Activated T-cell treated with anti-CD3 and anti-CD28 coated beads, Interleukin-2, amount 50 U/mL, for 1 hour (primary cell): ENCODE measurements around the gene PDYN.
"Not testable (repeated sequence)": the region's sequence is repeated elsewhere in the genome, so short reads cannot be mapped to it uniquely, and the experiment has no call there.

Experiments
- DNase-seq: peaks from one replicate; pipeline ENCODE4 v3.0.0-alpha.2; 2020

The PDYN gene

DNA sequence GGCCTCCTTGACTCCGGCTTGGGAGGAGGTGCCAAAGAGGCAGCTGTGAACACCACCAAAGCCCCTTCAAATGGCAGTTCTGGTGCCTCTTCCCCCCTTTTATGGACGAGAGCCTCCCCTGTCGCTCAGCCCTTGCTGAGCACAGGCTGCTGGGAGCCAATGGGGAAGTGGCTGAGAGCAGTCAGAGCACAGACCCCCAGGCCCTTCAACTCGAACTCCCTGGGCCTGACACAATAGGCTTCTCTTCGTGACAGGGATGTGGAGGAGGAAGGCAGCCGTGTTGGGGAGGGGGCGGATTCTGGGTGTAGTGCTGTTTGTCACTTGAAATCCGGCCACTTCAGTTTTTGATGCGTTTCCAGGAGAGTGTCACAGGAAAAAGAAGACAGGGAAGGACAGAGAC lies at the start of gene PDYN:
PDYN (minus strand) TSS at position 73 of the 400 bp plus-strand sequence. CDS start 10,974 bp downstream, outside the sequence.
- DNase-seq: no peak

DNA sequence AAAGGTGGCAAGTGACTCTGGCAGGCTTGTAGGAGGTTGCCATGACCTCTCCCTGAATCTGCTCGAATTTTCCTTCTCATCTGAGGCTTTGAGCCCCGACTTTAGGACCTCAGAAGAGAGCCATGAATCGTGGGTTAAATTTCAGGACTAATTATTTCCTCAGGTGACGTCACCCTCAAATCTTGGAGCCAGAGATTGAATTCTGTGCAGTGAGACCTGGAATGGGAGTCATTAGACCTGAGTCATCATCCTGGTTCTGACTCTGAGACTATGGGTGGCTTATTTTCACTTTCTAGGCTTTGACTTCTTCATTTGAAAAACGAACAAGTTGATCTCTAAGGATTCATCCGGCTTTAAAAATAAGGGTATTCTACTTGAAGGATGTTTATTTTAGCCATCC lies 48.5 kb upstream of the PDYN start:
- DNase-seq: no peak

DNA sequence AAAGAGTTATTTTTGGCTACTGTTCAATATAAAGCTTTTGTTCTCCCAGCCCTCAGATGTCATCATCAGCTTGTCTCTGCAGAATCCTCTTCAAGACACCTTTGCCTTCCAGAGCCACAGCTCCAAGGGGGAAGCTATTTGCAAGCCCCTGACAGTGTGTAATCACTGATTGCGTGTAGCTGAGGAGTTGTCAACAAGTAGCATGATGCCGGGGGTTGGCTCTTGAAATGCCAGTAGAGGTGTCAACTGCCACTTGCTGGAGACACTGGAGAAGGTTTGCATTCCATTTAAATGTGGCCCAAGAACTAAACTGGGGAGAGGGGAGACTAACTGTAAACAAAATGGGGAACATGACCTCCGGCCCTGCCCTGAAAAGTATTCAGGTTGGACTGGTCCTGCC lies 44.3 kb upstream of the PDYN start:
- DNase-seq: no peak

DNA sequence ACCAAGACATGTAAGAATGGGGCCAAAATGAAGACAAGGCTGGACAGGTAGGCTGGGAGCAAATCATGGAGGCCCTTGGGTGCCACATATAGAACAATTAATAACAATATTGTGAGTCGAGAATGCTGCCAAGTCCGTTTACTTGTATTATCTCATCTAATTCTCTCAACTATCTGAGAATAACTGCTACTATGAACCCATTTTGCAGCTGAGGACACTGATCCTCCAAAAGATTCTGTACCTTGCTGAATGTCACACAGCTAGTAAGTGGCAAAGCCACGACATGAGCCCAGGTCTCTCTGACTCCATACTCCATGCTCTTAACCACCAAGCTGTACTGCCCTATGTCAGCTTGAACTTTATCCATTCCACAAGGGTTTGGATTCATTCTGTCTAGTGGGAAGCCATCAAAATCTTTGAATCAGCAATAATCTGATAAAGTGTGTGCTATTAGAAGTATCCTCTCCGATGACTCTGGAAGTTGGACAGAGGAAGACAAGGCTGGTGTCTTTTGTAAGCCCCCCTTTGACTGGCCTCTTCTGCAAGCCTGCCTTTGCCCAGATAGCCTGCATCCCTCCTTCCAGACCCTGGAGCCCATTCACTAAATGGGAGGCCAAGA lies 43.5 kb upstream of the PDYN start:
- DNase-seq: no peak

DNA sequence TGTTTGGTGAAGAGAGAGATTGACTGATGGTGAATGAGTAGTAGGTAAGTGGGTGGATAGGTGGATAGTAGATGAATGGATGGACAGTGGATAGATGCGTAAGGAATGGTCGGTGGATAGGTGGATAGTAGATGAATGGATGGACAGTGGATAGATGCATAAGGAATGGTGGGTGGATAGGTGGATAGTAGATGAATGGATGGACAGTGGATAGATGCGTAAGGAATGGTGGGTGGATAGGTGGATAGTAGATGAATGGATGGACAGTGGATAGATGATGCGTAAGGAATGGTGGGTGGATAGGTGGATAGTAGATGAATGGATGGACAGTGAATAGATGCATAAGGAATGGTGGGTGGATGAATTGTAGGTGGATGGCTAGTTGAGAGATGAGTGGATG lies 42.5 kb upstream of the PDYN start:
- DNase-seq: not testable (repeated sequence)

DNA sequence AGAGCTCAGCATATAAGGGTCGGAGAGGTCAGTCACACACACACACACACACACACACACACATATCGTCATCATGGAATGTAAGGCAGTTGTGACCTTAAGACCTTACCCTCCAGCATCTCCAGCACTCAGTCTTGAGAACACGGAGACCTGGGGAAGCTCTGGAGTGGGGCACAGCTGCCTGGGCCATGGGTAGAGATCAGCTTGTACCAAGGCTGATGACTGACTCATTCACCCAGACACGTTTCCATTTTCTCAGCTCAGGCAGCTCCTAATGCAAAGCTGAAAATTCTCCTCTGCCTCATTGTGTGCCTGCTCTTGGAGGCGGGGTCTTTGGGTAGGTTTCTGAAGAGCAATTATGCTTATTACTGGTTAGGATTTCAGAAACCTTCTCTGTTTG lies 38.3 kb upstream of the PDYN start:
- DNase-seq: no peak

DNA sequence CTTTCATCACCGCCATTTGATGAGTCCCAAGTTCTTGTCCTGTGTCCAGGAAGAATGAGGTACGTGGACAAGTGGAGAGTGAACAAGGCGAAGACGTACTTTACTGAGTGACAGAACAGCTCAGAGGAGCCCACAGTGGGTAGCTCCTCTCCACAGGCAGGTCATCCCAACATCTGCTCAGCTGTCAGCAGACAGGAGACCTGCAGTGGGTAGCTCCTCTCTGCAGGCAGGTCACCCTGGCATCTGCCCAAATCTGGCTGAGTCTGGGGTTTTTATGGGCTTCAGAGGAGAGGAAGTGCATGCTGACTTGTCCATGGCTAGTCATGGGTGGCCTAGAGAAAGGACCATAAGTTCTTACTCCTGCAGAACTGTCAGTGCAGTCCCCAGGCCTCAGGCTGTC lies 32.7 kb upstream of the PDYN start:
- DNase-seq: no peak

DNA sequence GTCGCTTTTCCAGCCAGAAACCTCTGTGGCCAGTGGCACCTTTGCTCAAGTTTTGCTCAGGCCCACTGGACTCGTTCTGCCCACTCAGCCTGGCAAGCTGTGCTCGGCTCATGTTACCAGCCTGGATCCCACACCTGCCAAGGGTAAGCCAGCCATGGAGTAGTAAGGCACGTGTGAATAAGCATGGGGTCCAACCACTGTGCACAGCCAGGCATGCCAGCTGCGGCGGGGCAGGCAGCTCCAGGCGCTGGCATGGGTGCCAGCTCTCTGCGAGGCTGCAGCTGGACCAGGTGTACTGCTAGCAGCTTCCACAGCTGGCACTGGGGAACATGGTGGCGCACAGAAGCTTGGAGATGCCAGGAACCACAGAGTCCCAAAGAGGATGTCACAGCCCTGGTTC lies 32.1 kb upstream of the PDYN start:
- no peak for DNase-seq

DNA sequence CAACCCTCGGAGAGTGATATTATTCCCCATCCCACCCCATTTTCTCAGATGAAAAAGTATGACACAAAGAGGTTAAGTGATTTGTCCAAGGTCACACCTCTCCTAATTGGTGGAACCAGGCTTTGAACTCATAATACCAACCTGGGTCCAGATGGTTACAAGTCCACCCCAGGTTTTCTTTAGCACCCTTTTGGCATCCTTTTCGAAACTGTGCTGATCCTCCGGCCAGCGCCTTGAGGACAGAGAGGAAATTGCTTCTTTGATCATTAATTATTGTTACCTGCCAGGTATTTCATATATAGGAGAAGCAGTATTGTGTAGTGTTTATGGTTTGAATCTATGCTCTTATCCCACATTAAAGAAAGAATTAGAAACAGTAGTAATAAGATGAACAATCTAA lies 29.3 kb upstream of the PDYN start:
- no peak for DNase-seq

DNA sequence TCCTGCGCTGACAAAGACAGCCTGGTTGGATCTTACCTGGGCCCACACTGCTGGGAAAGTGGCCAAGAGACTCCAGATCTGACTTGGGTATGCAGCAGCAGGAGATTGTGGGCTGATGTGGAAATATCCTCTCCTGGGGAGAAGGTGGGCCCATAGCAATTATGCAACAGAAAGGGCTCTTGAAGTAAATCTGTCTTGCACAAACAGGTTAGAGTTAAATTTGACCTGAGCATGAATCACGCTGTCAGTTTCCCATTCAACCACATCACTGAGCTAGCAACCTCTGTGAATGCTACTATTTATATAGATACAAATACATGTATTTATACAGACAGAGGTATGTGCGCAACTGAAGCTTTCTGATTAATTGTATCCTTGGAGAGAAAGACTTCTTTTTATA lies 28.3 kb upstream of the PDYN start:
- DNase-seq: no peak

DNA sequence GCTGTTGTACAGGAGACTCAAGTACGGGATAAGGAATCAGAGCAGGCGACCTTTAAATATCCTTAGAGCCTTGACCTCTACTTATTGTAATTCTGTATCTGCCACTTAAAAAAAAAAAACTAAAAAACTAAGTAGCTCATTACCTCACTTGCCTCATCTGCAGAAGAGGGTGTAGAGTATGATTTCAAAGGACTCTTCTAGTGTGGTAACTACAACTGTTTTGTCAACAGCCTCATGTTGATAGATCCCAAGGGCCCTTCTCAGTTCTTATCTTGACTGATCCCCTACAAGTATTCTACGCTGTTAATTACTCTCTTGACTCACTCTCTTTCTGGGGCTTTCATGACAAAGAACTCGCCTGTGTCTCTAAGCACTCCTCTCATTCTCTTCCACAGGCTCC lies 16.7 kb upstream of the PDYN start:
- DNase-seq: no peak

DNA sequence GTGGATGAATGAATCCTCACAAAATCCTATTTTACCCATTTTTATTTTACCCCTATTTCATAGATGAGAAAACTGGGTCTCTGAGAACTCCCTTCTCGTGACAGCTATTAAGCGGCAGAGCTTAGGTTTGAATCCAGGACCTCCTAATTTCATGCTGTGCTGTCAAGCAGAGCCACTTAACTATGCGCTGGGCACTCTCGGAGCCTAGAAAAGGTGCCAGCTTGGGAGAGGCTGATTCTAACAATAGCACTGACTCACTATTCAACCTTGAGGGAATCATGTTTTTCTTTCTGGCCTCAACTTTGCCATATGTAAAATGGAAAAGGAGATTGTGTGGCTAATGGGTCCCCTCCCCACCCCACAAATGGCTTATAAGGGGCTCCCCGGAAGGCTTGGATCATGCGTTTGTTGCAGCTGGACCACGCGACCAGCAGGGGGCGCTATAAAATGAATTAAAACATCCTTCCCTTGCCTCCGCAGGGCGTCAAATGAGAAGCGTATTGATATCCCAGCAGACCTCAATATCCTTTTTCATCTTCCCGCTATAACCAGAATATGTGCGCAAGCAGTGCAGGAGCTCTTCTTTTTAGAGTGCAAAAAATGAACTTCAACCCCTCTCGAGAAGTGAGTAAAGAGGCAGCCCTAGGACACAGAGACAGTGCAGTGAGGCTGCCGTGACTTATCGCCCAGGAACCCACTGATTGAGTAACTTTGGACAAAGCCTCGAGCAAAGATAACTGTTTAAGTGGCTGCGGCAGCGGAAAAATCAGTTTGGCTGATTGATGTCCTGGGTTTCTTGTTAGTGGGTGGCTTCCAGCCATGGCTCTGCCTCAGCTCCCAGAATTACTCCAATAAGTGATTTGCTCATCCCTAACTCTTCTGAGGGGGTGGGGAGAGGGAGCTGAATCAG lies 12.8 kb upstream of the PDYN start:
- DNase-seq: no peak

DNA sequence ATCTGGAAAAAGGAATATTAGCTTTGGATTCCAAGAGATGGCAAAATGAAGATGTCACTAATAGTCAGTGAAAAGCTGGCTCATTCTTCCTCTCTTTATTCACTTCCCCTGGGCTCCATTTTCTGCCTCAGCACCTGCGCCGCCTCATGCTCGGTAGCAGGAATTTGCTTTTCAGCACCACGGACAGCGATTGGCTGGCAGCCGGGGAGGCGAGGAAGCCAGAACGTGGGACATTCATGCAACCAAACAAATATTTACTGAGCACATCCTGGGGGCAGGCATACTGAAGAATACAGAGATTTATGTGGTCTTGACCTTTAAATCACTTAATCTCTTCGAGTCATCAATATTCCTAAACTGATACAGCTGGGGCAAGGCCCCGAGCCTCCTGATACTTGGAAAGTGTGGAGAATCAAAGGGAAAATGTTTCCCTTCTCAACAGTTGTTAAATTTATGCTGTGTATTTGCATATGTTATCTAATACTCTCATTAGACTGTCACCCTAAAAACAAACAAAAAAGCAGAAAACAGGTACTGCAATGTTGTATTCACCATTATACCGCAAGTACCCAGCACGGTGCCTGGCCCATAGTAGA lies 12.1 kb upstream of the PDYN start:
- DNase-seq: peak; percentile 54

DNA sequence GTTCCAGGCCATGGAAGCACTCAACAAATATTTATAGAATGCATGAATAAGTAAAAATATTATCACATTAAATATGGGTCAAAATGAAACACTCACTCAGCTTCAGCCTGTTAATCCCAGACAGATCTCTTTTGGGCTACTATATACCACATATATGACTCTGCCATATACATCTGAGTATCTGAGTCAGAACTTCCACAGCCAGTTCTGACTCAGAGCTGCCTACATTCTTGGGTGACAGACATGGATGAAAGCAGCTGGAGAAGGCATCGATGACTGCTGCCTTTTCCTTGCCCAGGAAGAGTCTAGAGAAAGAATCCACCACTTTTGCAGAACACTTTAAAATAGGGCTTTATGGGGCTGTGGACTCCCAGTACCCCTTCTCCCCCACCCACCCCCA lies 11.5 kb upstream of the PDYN start:
- DNase-seq: no peak

DNA sequence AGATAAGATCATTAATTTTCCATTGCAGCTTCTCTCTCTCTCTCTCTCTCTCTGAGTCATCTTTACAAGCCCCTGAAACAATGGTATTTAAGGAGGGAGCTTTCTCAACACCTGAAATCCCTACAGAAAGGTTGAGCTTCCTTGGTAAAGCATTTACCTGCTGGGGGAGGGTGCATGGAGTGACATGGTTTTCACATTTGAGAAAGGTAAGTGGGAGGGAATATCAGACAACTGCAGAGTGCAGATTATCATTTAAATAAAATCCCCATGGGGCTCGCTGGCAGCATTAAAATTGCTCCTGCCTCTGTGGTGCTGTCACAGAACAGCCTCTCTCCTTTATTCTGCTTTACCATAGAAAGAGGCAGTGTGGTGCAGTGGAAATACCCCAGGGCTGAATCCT lies 10.3 kb upstream of the PDYN start:
- DNase-seq: no peak

DNA sequence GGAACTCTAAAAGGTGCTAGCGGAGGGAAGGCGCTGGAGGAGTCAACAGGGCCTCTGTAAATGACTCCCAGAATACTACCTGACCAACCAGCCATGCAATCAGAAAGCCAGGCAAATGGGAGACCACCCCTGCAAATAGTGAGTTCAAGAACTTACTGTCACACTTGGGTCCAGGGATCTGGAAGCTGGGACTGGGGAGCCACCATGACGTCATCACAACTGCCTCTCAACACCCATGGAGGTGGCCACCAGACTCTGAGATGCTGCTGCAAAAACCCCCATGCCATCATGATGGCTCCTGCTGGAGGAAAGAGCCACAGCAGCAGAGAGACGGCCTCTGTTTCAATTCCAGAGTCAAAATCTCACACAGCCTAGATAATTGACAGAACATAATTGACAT lies 8.5 kb upstream of the PDYN start:
- DNase-seq: no peak

DNA sequence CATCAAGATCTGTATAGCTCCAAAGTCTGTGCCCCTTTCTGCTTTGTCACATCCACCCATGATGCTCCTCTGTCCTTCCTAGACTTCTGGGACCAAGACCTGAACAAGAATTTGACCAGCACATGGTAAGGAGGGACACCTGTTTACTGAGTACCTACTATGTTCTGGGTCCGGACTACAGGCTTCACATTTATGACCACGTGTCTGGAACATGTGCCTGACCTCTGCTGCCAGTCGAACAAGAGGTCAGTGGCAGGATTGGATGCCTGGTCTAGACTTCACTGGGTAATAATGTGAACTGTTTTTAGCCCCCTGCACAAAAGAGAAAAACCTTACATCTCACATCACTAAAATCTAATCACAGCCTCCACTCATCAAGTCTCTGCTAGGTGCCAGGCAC lies 7.3 kb upstream of the PDYN start:
- no peak for DNase-seq

DNA sequence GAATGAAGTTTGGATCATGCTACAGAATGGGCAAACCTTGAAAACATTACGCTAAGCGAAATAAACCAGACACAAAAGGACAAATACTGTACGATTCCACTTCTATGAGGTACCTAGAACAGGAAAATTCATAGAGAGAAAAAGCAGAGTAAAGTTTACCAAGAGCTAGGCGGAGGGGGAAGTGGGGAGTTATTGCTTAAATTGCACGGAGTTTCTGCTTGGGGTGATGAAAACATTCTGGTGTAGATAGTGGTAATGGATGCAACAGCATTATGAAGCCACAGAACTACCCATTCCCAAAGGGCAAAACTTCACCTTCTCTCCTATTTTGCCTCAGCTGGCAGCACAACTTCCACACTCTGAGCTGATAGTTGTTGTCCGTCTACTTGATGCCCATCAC lies 6.4 kb upstream of the PDYN start:
- DNase-seq: no peak

DNA sequence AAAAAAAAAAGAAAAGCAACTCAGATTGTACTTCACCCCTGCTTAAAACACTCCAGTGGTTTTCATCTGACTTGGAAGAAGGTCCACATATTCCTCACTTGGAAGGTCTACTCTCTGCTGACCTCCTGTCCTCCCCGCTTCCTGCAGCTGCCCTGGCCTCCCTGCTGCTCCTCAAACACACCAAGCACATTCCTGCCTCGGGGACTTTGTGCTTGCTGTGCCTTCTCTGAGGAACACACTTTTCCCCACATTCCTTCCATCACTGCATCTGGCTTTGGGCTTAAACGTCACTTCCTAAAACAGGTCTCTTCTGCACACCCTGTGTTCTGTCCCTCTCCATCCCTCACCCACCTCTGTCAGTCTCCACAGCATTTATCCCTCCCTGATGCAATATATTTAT lies 4.9 kb upstream of the PDYN start:
- no peak for DNase-seq

DNA sequence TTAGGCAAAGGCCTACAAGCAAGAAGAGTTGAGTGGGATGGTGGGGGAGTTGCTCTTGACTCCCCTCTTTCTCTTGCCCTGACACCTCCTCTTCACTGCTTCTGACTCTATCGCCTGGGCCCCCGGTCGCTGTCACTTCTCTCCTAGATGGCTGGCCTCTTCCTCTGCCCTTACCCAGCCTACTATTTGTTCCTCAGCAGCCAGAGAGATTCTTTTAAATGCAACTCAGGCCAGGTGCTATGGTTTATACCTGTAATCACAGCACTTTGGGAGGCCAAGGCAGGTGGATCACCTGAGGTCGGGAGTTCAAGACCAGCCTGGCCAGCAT lies 4.3 kb upstream of the PDYN start:
- DNase-seq: no peak

DNA sequence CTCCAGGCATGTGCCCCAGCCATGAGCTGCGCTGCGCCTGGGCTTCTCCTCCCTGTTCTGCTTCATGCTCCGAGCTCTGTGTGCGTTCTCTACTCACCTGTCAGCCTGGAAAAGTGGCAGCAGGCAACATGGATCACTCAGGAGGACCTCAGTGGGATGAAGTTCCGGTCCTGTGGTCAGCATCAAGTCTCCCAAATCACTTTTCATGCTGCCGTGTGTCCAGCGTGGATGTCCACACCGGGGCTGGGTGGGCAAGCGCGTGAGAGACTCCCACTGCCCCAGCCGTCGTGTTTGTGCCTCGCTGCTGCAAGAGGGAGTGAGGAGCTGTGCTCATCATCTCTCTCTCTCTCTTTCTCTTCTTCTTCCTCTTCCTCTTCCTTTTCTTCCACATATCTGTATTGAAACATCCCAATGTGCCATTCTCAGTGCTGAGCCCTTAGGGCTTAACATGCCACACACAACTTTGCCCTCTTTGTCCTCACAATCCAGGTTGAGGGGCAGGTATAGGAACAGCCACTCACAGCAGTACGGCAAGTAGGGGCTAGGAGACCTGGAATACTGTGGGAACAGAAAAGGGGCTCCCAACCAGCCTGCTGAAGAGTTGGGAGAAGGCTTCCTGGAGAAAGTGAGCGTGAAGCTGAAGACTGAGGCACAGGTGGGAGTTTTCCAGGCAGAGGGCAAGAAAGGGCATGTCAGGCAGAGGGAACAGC lies 3.8 kb upstream of the PDYN start:
- no peak for DNase-seq

DNA sequence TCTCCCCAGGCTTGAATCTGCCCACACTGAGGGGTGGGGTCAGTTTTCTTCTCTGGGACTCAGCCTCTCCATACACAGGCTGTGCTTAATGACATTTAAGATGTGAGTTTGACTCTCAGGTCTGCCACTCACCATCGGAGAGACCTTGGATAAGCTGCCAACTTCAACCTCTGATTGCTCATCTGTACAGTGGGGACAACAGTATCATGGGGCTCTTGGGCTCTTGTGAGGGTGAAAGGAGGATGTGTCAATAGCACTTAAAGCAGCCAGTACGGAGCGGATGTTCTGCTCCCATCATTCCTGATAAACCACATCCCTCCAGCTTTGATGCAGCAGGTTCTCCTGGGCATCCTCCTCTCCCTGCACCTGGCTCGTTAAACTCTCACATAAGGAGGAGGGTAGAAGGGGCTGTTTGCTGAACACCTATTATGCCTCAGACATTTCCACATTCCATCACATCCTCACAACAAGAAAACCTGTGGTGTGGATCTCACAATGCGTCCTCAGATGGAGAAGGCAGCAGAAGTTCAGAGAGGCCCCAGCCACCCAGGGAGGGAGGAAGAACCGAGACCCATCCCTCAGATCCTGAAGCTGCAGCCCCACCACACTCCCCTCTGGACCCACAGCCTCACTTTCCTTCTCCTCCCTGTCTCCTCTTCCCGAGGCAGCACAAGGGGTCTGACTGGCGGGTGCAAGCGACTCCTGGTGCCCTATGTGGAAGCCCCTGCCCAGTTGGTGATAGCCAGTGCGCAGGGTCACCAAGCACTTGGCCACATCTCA lies 1.9 kb upstream of the PDYN start:
- no peak for DNase-seq

DNA sequence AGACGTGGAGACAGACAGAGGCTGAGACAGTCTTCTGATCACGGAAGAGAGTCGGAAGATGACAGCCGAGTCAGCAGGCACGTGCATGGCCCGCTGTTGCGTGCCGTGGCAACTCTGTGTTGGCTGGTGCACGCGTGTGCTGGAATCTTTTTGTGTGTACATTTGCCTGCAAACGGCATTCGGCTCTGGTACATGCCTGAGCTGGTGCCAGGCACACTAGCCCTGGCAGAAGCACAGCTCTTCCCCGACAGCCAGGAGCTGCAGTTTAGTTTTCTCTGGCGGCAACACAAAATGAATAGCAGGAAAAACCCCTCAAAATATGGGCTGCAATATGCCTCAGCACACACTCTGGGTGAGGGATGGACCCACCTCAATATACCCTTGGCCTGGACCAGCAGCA lies 769 bp upstream of the PDYN start:
- DNase-seq: no peak
